Pancreas (tissue), 10 donors: Measurements from ENCODE around the gene LIMK2. TPM values are rescaled to one million over a fixed set of nuclear protein-coding genes. Genes with fewer than 3 reads are reported as not detected.
A peak's percentile ranks its signal among the peaks of the same experiment; 100 is the strongest.

Experiments used
- ATAC-seq, 4 donors: fragments of 200-7000 bp; cut with Tn5 transposase; one replicate each; pipeline versions ENCODE4 v1.8.0 to v1.9.1; 2020; ENCODE audit warnings: mild to moderate bottlenecking in 4 of 4, moderate library complexity in 4 of 4
- DNase-seq, 6 donors: peaks; one replicate each; pipeline ENCODE4 v3.0.0-alpha.2; 2020
- FAIRE-seq: peaks from 2 replicates; lab custom pipeline; 2012; peaks lifted over from hg19 to GRCh38; lab: Jason Lieb, UNC
- H3K27ac ChIP-seq, 4 donors: fragments of 200-600 bp; sonication (generic); 1 replicate in 3 of 4; 2 replicates in 1 of 4; pipeline versions ENCODE4 v1.5.0 to v1.8.0; 2020
- H3K27me3 ChIP-seq, 4 donors: fragments of 200-600 bp; one replicate each; pipeline ENCODE4 v1.8.0; 2021
- H3K36me3 ChIP-seq, 3 donors: fragments of 200-600 bp; sonication (generic) in 1 of 3; one replicate each; pipeline versions ENCODE4 v1.5.0 to v1.8.0; 2020 to 2021
- H3K4me1 ChIP-seq, 3 donors: fragments of 200-600 bp; one replicate each; pipeline ENCODE4 v1.8.0; 2021
- H3K4me3 ChIP-seq, 4 donors: fragments of 200-600 bp; sonication (generic) in 2 of 4; one replicate each; pipeline versions ENCODE4 v1.5.0 to v1.8.0; 2020 to 2021
- H3K9me3 ChIP-seq, 4 donors: fragments of 200-600 bp; one replicate each; pipeline ENCODE4 v1.8.0; 2021
- WGBS, 2 donors: extraction: QIAGEN DNeasy Blood & Tissue Kit; methylation state at CpG; one replicate each; pipeline ENCODE4 v1.1.7; 2013; 5-methylcytosine and 5-hydroxymethylcytosine counted together
- intact Hi-C, 3 donors: fragments of 100-400 bp; cut with DNase I; formaldehyde crosslinking; loops; one replicate each; pipeline versions ENCODE4 v1.11.1 to v1.14.2; 2022
- polyA plus RNA-seq, 2 donors: library from polyadenylated mRNA; stranded (reverse); fragments of 200-250 nt; gene quantifications; one replicate each; pipeline ENCODE4 v1.2.3, GENCODE V29; 2013
- total RNA-seq, 6 donors: library from RNA; stranded (reverse); fragmentation: NEBNext Ultra II Directional in 4 of 6; extraction: Animal tissue kit (Norgen Biotek cat#: 25700) in 4 of 6; gene quantifications; one replicate each; pipeline versions ENCODE4 v1.2.1 to v1.2.4, GENCODE V29; 2021 to 2023
- TF ChIP-seq, protein P1 (sequence below), 4 donors: fragments of 200-600 bp; sonication (generic) in 3 of 4; IDR thresholded peaks; one replicate each; pipeline versions ENCODE4 v1.5.0 to v1.8.0; 2021; ENCODE audit warnings: antibody characterized with exemption in 4 of 4
- donor health status: healthy with polysubstance abuse.
- donor health status: DM: no; HTN: no; CAD: no; lungs with moderate emphysema.
- donor health status: DM: no; HTN: no; CAD: no.
- donor health status: control.
- donor health status: control.
- donor health status: Bipolar disorder and iron deficiency.
- donor health status: DM: yes; HTN: yes; CAD: no.
- donor health status: DM: no; HTN: no; CAD: no.
- donor health status: DM: no; HTN: no; CAD: no.
- donor health status: DM: yes; HTN: yes; CAD: no.

The LIMK2 gene
- total and polyA plus RNA-seq, 8 donors: 20.5 to 34.9 (median 25.1) TPM

- peak overlapping the region in 1 of 4 donors; percentile 93 for H3K27ac ChIP-seq
- TF ChIP-seq, protein P1, sequence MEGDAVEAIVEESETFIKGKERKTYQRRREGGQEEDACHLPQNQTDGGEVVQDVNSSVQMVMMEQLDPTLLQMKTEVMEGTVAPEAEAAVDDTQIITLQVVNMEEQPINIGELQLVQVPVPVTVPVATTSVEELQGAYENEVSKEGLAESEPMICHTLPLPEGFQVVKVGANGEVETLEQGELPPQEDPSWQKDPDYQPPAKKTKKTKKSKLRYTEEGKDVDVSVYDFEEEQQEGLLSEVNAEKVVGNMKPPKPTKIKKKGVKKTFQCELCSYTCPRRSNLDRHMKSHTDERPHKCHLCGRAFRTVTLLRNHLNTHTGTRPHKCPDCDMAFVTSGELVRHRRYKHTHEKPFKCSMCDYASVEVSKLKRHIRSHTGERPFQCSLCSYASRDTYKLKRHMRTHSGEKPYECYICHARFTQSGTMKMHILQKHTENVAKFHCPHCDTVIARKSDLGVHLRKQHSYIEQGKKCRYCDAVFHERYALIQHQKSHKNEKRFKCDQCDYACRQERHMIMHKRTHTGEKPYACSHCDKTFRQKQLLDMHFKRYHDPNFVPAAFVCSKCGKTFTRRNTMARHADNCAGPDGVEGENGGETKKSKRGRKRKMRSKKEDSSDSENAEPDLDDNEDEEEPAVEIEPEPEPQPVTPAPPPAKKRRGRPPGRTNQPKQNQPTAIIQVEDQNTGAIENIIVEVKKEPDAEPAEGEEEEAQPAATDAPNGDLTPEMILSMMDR (IDR thresholded peaks at IDR 0.05): no peak
- no peak overlapping the region for H3K4me3 ChIP-seq
- ATAC-seq: no peak
- 70 to 72% methylated on average over 5 of the region's 5 CpGs for WGBS, 2 donors
- no peak for DNase-seq
- intact Hi-C loops: no loop called here
- H3K9me3 ChIP-seq: no peaks in the 10 kb centered on the region
- no peak for FAIRE-seq
- H3K36me3 ChIP-seq: peaks cover 0 to 21% (median 0%) of the 10 kb centered on the region in 3 donors
- H3K27me3 ChIP-seq: no peaks in the 10 kb centered on the region
- H3K4me1 ChIP-seq: peaks cover 0 to 17% (median 14%) of the 10 kb centered on the region in 3 donors
These were observed 76.6 kb downstream of the LIMK2 start for GRCh38 chr22:31288496-31289240.

- Histone ChIP-seq H3K27me3 (no peaks in the 10 kb centered on the region), H3K27ac (peak overlapping the region in 2 of 4 donors; percentile 93 to 95), H3K4me3 (no peak overlapping the region), H3K9me3 (no peaks in the 10 kb centered on the region), H3K36me3 (peaks cover 0 to 21% (median 0%) of the 10 kb centered on the region in 3 donors), H3K4me1 (peaks cover 0 to 17% (median 14%) of the 10 kb centered on the region in 3 donors)
- WGBS, 2 donors: 72 to 84% methylated on average over 13 of the region's 13 CpGs
- FAIRE-seq (no peak), ATAC-seq (no peak), DNase-seq (peak in 1 of 6 donors; percentile 50)
- intact Hi-C loops: no loop called here
- TF ChIP-seq, protein P1 (IDR thresholded peaks at IDR 0.05): no peak
These were observed 77.2 kb downstream of the LIMK2 start for GRCh38 chr22:31289344-31289743.

- Histone ChIP-seq H3K27ac (peak overlapping the region; percentile 59 to 95 (median 85)), H3K36me3 (peaks cover 0 to 13% (median 0%) of the 10 kb centered on the region in 3 donors), H3K27me3 (no peaks in the 10 kb centered on the region), H3K4me1 (peaks cover 0 to 17% (median 14%) of the 10 kb centered on the region in 3 donors), H3K4me3 (peak overlapping the region; percentile 52 to 74 (median 62)), H3K9me3 (no peaks in the 10 kb centered on the region)
- intact Hi-C loops: no loop called here
- ATAC-seq (peak; percentile 84 to 91 (median 90)), DNase-seq (peak; percentile 89 to 97 (median 94)), FAIRE-seq (no peak)
- WGBS, 2 donors: 1% methylated on average over 57 to 93 of the region's 95 CpGs
- TF ChIP-seq, protein P1 (IDR thresholded peaks at IDR 0.05): no peak
These were observed 78.7 kb downstream of the LIMK2 start for GRCh38 chr22:31290494-31291471.

DNA sequence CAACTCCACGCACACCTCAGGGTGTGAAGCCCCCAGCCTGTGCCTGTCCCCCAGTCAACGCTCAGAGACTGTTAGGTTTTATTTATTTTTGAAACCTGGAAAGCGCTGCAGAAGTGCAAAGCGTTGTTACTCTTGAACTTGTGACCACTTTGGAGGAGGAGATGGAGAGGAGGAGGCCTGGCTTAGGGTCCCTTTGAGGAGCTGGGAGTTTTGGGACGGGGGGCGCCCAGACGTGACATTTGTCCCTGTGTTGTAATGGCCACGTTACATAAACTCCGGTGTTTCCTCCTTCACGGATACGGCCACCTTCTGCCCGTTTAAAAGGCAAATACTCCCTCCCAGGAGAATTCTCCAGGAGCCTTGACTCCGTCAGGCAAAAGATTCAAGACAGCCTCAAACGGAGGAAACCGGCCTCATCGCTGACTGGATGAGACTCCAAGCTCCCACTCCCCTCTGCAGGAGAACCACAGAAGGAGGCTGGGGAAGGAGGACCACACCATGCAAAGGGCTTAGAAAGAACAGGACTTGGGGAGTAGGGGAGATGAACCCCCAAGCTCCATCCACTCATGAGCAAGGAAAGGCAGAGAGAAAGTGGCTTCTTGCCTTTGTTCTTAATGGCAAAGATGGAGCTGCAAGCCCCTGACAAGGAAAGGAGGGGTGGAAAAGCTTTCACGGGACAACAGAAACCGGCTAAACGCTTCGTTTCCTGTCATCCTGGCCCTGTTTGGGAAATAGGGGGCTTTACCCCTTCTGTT lies 79.6 kb downstream of the LIMK2 start:
- FAIRE-seq: no peak
- Histone ChIP-seq H3K4me1 (peaks cover 0 to 17% (median 14%) of the 10 kb centered on the region in 3 donors), H3K36me3 (peaks cover 0 to 9% (median 0%) of the 10 kb centered on the region in 3 donors), H3K27ac (peak overlapping the region; percentile 59 to 95 (median 85)), H3K4me3 (peak overlapping the region; percentile 52 to 74 (median 62)), H3K27me3 (no peaks in the 10 kb centered on the region), H3K9me3 (no peaks in the 10 kb centered on the region)
- no peak for DNase-seq
- 1 to 2% methylated on average over 20 of the region's 20 CpGs for WGBS, 2 donors
- TF ChIP-seq, protein P1 (IDR thresholded peaks at IDR 0.05): no peak
- peak; percentile 2 to 13 (median 8) for ATAC-seq
- intact Hi-C loops: no loop called here
